Measurements from ENCODE around the gene RSRC1.

- no peak for TF ChIP-seq CTCF (conservative IDR thresholded peaks at IDR 0.05)
- TF ChIP-seq EZH2 (IDR thresholded peaks at IDR 0.05; ENCODE audit: low read depth), result no peak
These were observed 111.5 kb downstream of the RSRC1 start for GRCh38 chr3:158221426-158221825.

All from PC-9 (cell line).